Right lobe of liver (tissue), 4 donors: Measurements from ENCODE around the gene HHIPL2.

Source experiments
- CTCF ChIP-seq, 4 donors: fragments of 200-600 bp in 3 of 4; fragments of 450-650 bp in 1 of 4; IDR thresholded peaks; one replicate each; pipeline versions ENCODE4 v1.5.1 to v1.8.0; 2016 to 2022; ENCODE audit warnings: antibody characterized with exemption in 4 of 4, mild to moderate bottlenecking in 2 of 4
- POLR2A ChIP-seq: fragments of 450-650 bp; IDR thresholded peaks from one replicate; pipeline ENCODE4 v1.6.1; 2017; ENCODE audit warnings: antibody characterized with exemption, mild to moderate bottlenecking
- donor health status: DM: no; HTN: no; CAD: no.
- donor health status: DM: no; HTN: no; CAD: no.
- donor health status: DM: no; HTN: yes; CAD: no.

- TF ChIP-seq POLR2A = no peak
- no peak for TF ChIP-seq CTCF (IDR thresholded peaks at IDR 0.05)
These were observed 667 bp downstream of the HHIPL2 start for GRCh38 chr1:222547260-222547614.
